Activated CD4-positive, alpha-beta T cell treated with anti-CD3 and anti-CD28 coated beads, Interleukin-10, Interleukin-2, amounts not matched to agents 100 ng/mL and 50 ng/mL, durations not matched to agents 16 hours and 8 hours (primary cell): ENCODE data around the gene MKNK2.
A peak's percentile ranks its signal among the peaks of the same experiment; 100 is the strongest.
"Not testable (repeated sequence)": the region's sequence is repeated elsewhere in the genome, so short reads cannot be mapped to it uniquely, and the experiment has no call there.

Experiments used
- DNase-seq: peaks from one replicate; pipeline ENCODE4 v3.0.0-alpha.2; 2020

MKNK2 gene

DNA sequence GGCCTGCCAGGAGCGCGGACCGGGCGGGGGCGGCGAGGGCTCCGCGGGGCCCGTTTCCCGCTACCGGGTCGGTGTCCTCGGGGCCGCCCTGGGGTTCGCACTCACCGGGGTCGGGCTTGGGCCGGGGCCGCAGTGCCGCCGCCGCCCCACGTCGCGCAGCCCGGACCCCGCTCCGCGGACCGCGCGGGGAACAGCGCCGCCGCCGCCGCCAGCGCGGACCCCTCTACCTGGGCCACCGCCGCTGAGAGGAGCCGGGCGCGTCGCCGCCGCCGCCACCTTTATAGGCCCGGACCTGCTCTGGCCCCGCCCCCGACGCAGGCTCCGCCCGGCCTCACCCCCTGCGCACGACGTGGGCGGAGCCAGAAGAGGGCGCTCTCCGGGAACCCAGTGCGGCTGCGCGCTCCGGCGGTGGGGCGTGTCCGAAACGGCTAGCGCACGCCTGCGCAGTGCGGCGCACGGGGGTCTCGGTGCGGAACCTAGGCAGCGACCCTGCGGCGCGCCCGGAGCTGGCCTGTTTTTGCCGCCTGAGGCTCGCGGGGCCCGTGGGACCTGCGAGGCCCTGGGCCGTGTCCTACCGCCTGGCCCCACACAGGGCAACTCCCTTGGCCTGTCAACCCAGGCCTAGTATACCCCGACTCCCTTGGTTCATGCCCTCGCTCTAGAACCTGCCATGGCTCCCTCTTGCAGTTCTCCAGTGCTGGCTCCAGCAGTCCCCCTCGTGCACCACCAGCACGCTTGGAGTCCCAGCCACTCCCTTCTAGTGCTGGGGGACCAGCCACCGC lies at the start of gene MKNK2:
Gene MKNK2 (minus strand): TSS at position 254 of the 782 bp plus-strand sequence. CDS start 393 bp downstream, outside the sequence.
- DNase-seq, result peak; percentile 96

DNA sequence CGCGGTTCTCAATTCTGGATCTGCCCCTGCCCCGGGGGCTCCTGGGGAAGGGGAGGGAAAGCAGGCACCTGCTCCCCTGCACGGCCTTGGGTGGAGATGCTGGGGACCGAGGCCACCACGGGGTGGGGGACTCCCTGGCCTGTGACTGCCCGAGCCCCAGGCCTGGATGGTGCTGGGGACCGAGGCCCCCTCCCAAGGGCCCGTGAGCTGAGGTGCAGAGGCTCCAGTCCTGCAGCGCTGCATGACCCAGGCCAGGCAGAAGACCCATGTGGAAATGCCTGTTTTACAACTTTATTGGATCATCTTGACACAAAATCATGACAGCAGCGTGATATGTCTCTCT lies 49.6 kb upstream of the MKNK2 start:
- DNase-seq, result no peak

DNA sequence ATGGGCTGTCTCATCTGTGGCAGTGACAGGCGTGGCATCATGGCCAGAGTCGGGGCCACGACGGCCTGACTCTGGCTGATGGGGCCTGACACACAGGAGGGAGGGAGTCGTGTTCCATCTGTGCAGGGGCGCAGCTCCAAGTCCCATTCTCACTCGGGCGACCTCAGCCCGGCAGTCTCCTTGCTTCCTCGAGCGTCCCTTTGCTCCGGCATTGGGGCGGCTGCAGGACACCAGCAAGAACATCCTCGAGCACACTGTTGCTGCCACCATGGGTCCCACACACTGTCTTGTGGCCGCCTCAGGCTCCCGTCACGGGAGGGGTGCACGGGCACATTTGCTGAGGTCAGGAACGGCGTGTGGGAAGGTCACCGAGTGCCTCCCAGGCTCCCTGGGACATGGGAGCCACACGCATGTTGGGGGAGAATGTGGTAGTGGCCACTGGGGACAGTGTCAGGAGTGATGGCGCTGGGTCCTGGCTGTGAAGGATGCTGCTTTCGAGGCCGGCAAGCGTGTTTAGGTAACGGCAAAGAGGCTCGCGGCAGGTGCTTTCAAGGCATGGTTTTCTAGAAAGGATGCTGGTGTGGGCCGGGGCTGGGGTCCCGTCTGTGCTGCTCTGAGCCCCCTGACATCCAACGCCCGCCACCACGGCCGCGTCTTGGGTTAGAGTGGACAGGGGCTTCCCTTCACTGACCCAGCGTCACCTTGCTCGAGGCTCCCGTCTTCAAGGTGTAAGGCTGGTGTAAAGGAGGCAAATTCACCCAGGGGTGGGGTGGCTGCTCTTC lies 49.1 kb upstream of the MKNK2 start:
- no peak for DNase-seq

DNA sequence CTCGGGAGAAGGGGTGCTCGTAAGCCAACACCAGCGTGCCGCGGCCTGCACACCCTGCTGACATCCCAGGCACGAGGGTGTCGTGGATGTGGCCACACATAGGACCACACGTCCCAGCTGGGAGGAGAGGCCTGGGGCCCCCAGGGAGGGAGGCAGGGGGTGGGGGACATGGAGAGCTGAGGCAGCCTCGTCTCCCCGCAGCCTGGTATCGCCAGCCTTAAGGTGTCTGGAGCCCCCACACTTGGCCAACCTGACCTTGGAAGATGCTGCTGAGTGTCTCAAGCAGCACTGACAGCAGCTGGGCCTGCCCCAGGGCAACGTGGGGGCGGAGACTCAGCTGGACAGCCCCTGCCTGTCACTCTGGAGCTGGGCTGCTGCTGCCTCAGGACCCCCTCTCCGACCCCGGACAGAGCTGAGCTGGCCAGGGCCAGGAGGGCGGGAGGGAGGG lies 48.0 kb upstream of the MKNK2 start:
- no peak for DNase-seq

DNA sequence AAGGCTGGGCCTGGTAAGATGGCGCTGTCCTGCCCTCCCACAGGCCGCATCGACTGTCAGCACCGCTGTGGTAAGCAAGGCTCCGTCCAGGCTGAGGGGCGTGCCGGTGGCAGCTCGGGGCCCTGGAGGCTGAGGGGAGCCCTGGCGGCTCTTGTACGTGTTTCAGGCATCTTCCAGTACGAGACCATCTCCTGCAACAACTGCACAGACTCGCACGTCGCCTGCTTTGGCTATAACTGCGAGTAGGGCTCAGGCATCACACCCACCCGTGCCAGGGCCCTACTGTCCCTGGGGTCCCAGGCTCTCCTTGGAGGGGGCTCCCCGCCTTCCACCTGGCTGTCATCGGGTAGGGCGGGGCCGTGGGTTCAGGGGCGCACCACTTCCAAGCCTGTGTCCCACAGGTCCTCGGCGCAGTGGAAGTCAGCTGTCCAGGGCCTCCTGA lies 46.9 kb upstream of the MKNK2 start:
- no peak for DNase-seq

DNA sequence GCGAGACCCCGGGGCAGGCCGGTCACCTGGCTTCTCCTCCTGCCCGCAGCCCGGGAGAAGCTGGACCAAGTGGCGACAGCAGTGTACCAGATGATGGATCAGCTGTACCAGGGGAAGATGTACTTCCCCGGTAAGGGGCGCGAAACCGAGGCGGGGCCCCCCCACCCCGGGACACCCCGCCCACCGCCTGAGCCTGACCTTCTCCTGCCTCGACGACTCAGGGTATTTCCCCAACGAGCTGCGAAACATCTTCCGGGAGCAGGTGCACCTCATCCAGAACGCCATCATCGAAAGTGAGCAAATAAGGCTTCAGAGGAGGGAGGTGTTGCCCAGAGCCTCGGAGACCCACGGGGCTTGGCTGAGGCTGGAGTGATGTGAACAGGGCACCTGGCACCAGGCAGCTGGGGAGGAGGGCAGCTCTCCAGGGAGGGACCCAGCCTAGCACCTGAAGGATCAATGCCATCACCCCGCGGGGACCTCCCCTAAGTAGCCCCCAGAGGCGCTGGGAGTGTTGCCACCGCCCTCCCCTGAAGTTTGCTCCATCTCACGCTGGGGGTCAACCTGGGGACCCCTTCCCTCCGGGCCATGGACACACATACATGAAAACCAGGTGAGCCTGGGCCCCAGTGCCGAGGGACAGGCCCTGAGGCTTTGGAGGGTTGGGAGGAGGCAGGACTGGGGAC lies 46.3 kb upstream of the MKNK2 start:
- peak; percentile 57 for DNase-seq

DNA sequence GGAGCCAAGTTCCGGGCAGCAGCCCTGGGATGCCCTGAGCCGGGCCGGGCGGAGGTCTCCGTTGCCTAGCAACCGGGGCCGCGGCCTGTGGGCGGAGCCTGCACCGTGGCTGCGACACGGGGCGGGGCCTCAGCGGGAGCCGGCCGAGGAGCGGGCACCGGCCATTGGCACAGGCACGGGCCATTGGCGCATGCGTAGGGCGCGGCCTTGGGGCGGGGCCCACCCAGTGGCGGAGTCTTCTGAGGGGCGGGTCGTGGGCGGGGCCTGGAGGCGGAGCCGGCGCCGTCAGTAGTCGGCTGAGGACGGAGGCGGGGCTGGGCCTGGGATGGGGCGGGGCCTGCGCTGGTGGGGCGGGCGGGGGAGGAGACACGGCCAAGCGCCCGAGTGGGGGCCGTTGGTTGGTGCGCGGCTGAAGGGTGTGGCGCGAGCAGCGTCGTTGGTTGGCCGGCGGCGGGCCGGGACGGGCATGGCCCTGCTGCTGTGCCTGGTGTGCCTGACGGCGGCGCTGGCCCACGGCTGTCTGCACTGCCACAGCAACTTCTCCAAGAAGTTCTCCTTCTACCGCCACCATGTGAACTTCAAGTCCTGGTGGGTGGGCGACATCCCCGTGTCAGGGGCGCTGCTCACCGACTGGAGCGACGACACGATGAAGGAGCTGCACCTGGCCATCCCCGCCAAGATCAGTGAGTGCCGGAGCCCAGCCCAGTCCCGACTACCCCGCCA lies 45.6 kb upstream of the MKNK2 start, which contains the start of gene IZUMO4:
Gene IZUMO4 (plus strand): TSS at position 436 of the 723 bp plus-strand sequence. CDS start 31 bp downstream, at position 467.
- DNase-seq, result peak; percentile 100

DNA sequence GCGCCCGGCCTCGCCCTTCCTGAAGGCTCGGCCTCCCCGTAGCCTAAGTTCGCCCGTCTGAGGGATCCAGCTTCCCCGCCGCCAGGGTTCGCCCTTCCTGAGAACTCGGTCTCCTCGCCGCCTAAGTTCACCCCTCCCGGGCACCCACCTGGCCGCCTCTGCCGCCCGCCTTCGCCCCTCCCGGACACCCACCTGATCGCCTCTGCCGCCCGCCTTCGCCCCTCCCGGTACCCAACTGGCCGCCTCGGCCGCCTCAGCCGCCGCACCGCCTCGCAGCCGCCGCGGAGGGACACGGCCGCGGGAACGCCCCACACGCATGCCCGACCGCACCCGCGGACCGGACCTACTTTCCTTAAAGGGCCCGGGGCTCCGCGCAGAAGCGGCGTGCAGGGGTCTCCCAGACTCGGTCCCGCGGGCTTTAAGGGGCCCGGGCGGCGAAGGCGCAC lies 45.0 kb upstream of the MKNK2 start, which contains the start of gene MOB3A:
Gene MOB3A (minus strand): TSS at position 293 of the 446 bp plus-strand sequence. CDS start 17,766 bp downstream, outside the sequence.
- DNase-seq, result peak; percentile 90

DNA sequence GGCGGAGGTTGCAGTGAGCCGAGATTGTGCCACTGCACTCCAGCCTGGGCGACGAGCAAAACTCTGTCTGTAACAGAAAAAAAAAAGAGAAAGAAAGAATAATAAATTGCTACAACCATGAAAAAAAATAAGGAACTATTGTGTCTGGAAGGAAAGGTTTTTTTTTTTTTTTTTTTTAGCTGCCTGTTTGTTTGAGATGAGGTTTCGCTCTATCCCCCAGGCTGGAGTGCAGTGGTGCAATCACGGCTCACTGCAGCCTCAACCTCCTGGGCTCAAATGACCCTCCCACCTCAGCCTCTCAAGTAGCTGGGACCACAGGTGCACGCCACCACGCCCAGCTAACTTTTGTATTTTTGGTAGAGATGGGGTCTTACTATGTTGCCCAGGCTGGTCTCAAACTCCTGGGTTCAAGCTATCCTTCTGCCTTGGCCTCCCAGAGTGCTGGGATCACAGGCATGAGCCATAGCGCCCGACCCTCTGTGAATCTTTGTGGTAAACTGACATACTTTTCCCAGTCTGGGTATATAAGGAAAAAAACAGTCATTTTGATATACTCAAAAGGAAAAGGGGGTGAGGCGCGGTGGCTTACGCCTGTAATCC lies 41.0 kb upstream of the MKNK2 start:
- not testable (repeated sequence) for DNase-seq

DNA sequence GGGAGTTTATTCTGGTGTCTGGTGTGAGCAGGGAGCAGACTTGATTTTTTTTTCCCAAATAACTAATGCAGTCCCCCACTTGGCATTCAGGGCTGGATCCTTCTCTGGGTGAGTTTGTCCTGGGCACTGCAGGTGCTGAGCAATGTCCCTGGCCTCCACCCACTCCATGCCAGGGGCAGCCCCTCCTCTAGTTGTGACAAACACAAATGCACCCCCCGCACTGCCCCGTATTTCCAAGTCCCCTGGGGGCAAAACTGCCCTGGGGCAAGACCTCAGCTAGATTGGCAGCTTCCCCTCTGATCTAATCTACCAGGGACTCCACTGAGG lies 38.6 kb upstream of the MKNK2 start:
- no peak for DNase-seq

DNA sequence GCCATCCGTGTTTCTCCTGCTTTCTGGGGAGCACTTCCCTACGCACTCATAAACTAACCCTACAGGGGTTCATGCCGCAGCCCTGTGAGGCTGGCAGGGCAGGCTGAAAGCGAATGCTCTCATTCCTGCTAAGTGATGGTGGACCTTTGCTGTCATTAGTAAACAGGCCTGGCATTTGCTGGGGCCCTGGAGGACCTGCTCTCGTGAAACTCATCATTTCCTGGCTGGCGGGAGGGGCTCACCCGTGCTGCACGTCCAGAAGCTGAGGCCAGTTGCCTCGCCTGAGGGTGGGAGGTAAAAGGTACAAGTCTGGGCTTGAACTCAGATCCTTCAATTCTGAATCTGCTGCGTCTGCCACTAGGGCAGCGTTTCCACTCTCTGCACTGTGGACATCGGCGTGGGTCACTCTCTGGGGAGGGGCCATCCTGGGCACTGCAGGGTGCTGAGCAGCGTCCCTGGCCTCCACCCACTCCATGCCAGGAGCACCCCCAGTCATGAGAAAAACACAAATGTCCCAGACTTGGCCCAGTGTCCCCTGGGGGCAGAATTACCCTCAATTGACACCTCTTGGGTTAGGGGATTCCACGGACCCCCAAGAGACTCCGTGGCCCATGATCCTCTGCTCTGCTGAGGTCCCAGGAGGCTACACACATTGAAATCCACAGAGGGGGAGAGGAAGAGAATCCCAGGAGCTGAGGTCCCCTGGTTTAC lies 38.1 kb upstream of the MKNK2 start:
- DNase-seq, result peak; percentile 44

DNA sequence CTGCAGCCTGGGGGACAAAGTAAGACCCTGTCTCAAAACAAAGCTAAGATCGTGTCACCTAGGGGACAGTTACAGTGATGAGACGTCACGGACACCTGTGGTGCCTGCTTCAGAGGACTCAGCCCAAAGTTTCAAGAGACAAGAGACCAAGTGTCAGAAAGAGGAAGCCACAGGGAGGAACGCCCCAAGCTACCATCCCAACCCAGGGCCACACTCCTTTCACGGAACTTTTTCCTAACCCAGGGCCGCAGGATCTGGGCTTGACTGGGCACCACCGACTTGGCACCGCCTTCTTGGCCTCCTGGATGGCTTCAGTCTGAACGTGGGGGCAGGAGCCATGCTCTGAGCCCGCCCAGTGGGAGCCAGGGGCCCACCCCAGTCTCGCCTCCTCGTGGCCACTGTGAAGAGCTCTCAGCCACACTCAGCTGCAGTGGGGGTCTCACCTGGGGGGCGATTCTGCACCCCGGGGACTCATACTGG lies 36.6 kb upstream of the MKNK2 start:
- DNase-seq, result peak; percentile 41

DNA sequence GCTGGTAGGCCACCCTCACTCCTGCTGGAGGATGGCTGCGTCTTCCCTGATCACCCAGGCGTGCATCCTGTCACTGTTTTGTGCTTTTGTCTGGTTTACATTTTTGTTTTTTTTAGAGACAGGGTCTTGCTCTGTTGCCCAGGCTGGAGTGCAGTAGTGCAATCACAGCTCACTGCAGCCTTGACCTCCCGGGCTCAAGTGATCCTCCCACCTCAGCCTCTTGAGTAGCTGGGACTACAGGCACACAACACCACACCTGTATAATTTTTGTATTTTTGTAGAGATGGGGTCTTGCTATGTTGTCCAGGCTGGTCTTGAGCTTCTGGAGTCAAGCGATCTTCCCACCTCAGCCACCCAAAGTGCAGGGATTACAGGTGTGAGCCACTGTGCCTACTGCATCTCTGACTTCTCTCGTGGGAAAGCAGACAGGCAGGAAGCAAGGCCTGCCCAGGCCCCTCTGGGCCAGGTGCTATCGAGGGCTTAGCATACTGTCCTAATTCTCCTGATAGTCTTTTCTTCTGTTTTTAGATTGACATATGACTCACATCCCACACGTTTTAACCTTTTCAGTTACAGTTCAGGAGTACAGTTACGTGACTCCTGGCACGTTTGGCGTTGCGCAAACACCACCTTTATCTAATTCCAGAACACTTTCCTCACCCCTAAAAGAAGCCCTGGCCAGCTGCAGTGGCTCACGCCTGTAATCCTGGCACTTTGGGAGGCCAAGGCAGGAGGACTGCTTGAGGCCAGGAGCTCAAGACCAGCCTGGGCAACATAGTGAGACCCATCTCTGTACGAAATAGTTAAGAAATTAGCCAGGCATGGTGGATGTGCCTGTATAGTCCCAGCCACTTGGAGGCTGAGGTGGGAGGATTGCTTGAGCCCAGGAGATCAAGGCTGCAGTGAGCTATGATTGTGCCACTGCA lies 35.9 kb upstream of the MKNK2 start:
- DNase-seq, result peak; percentile 71

DNA sequence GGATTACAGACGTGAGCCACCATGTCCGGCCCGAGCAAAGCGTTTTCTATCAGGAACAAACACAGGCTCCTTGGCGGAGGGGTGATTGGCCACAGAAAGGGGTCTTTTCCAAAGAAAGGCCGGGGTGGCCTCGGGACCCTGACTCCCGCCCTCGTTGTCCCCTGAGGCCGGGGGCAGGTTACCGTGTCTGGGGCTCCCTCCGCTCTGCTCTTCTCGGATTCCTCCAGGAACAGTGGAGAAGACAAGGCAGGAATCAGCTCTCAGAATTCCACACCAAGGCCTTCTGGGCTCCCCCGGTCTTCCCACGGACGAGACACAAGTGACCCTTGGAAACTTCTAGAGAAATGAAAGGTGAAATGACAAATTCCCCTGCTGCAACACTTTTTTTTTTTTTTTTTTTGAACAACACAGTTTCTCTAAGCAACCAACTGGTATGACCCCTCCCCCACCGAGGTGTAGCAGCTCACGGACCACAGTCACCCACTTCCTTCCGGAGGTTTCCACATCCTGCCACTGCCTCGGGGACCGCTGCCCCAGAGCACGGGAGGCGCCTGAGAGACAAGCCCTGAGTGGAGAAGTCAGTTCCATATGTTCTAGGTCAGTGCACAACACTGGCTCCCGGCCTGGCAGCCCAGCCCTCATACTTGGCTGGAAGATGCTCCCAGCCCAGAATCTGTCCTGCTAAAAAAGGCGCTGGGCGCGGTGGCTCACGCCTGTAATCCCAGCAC lies 34.1 kb upstream of the MKNK2 start:
- peak; percentile 99 for DNase-seq

DNA sequence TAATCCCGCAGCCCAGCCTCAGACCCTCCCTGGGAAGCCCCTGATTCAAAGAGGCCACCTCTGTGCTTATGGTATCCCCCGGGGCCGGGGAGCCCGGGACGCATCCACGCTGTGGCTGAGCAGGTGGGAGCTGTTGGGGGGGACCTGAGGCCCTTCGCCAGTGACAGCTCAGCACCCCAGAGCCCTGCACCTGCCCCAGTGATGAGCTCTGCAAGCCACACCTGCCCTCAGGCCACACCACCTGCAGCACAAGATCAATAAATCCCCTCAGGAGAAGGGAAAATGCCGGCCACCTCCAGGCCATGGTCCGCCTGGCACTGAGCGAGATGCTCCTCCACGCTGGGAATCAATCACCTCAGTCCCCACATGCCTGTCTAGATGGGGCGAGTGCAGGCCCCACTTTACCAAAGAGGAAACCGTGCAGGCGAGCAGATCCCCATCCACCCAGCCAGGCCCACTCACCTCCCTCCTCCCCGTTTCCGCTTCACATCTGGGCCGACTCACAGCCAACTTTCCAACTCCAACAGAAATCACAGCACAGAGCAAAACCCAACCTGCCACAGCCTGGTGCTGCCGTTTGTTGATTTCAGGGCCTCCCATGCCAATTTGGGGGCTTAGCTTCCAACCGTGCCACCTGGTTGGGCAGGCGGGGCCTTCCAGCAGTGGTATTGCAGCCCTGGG lies 32.3 kb upstream of the MKNK2 start:
- DNase-seq, result peak; percentile 87

DNA sequence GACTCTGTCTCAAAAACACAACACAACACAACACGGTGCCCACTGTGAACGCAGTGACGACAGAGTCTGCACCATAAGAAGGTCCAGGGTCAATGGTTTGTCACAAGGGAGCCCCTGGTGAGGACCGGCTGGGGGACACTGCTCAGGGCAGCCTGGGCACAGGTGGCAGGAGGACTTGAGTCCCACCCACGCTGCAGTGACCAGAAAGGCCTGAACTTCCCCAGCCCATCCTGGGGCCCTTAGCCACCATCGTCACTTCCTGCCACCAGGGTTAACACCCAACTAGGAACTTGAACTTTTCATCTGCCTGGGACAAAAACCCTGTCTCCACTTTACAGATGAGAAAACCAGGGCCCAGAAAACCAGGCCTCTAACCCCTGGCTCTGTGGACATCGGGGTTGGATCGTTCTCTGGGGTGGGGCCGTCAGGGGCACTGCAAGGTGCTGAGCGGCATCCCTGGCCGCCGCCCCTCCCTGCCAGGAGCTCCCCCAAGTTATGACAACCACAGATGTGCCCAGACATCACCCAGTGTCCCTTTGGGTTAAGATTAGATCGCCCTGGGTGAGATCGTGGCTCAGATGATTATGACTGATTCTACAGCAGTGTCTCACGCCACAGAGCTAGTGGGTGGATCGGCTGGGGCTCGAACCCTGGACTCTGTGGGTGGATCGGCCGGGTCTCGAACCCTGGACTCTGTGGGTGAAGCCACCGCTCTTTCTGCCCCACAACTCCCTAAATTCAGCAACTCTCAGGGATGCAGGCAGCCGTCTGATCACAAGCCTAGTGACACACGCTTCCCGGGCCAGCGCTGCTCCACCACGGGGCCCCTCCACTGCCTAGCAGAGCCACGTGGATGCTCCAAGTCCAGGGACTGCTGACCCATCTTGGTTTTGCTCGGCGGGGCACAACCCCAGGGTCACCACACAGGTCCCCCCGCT lies 31.1 kb upstream of the MKNK2 start:
- DNase-seq, result peak; percentile 77

DNA sequence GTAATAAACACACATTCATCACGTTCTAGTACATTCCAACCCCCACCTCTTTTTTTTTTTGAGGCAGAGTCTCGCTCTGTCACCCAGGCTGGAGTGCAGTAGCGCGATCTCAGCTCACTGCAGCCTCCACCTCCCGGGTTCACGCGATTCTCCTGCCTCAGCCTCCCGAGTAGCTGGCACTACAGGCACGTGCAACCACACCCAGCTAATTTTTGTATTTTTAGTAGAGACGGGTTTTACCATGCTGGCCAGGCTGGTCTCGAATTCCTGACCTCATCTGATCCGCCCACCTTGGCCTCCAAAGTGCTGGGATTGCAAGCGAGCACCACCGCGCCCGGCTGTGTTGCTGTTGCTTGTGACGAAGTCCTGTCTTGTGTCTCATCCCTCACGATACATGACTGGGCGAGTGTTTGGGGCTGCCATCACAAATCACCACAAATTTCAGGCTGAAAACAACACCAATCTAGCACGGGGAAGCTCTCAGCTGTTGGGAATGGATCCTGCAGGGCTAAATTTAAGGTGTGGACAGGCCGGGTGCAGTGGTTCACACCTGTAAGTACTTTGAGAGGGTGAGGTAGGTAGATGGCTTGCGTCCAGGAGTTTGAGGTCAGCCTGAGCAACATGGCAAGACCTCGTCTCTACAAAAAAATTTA lies 29.4 kb upstream of the MKNK2 start:
- no peak for DNase-seq
